ENCODE measurements around the gene PRKCA. TPM values are rescaled to one million over a fixed set of nuclear protein-coding genes. Genes with fewer than 3 reads are reported as not detected.

The PRKCA gene
- total RNA-seq, 2 donors from 2014 or later, result 8.3 to 26.5 TPM

DNA sequence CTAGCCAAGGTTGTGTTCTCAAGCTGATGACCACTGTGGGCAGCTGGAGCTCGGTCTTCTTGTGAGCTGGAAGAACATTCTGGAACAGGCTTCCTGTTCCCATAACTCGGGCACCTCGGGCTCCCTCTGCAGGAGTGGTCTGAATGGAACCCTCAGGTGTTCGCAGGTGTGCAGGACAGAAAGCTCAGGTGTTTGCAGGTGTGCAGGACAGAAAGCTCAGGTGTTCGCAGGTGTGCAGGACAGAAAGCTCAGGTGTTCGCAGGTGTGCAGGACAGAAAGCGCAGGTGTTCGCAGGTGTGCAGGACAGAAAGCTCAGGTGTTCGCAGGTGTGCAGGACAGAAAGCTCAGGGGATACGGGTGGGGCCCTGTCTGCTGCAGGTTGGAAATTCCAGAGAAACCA lies 423.5 kb downstream of the PRKCA start:
- WGBS, result 88% methylated on average over 10 of the region's 10 CpGs
- no peak for TF ChIP-seq POLR2A (IDR thresholded peaks at IDR 0.05)
- TF ChIP-seq, protein P1, sequence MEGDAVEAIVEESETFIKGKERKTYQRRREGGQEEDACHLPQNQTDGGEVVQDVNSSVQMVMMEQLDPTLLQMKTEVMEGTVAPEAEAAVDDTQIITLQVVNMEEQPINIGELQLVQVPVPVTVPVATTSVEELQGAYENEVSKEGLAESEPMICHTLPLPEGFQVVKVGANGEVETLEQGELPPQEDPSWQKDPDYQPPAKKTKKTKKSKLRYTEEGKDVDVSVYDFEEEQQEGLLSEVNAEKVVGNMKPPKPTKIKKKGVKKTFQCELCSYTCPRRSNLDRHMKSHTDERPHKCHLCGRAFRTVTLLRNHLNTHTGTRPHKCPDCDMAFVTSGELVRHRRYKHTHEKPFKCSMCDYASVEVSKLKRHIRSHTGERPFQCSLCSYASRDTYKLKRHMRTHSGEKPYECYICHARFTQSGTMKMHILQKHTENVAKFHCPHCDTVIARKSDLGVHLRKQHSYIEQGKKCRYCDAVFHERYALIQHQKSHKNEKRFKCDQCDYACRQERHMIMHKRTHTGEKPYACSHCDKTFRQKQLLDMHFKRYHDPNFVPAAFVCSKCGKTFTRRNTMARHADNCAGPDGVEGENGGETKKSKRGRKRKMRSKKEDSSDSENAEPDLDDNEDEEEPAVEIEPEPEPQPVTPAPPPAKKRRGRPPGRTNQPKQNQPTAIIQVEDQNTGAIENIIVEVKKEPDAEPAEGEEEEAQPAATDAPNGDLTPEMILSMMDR (IDR thresholded peaks at IDR 0.05), result no peak
- TF ChIP-seq POLR2AphosphoS5 (IDR thresholded peaks at IDR 0.05), result no peak
- Histone ChIP-seq H3K27ac (no peak overlapping the region), H3K27me3 (replicated peaks; ENCODE audit: insufficient read depth) (no peaks in the 10 kb centered on the region), H3K4me1 (replicated peaks) (peaks cover 6% of the 10 kb centered on the region), H3K4me3 (no peak overlapping the region), H3K9me3 (no peaks in the 10 kb centered on the region), H3K36me3 (no peaks in the 10 kb centered on the region)
- intact Hi-C loops (cut with DNase I), result no loop called here
- no peak for DNase-seq (ENCODE audit: low spot score)

GRCh38 chr17:66726371-66726770 lies 424.0 kb downstream of the PRKCA start:
- Histone ChIP-seq H3K9me3 (no peaks in the 10 kb centered on the region), H3K36me3 (no peaks in the 10 kb centered on the region), H3K4me3 (no peak overlapping the region), H3K27ac (no peak overlapping the region), H3K4me1 (replicated peaks) (peaks cover 6% of the 10 kb centered on the region), H3K27me3 (replicated peaks; ENCODE audit: insufficient read depth) (no peaks in the 10 kb centered on the region)
- WGBS, result 93% methylated on average over 12 of the region's 12 CpGs
- intact Hi-C loops (cut with DNase I), result no loop called here
- TF ChIP-seq, protein P1 (IDR thresholded peaks at IDR 0.05), result no peak
- TF ChIP-seq POLR2A (IDR thresholded peaks at IDR 0.05) (no peak), POLR2AphosphoS5 (IDR thresholded peaks at IDR 0.05) (no peak)
- DNase-seq (ENCODE audit: low spot score), result no peak

DNA sequence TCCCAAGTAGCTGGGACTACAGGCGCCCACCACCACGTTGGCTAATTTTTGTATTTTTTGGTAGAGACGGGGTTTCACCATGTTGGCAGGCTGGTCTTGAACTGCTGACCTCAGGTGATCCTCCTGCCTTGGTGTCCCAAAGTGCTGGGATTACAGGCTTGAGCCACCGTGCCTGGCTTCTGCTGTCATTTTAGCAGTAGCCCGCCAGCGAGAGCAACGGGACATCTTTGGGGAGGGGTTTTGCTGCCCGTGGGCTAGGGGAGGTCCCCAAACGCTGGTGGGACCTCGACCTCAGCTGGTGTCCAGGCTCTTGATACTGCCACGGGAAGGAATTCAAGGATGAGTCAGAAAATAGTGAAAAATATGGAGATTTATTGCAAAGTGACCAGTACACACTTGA lies 424.4 kb downstream of the PRKCA start:
- WGBS, result 90% methylated on average over 11 of the region's 11 CpGs
- DNase-seq (ENCODE audit: low spot score), result no peak

GRCh38 chr17:66727634-66728570 lies 425.5 kb downstream of the PRKCA start:
- 50% methylated on average over 17 of the region's 17 CpGs for WGBS
- Histone ChIP-seq H3K27me3 (replicated peaks; ENCODE audit: insufficient read depth) (no peaks in the 10 kb centered on the region), H3K4me1 (replicated peaks) (peaks cover 6% of the 10 kb centered on the region), H3K4me3 (no peak overlapping the region), H3K27ac (no peak overlapping the region), H3K36me3 (no peaks in the 10 kb centered on the region), H3K9me3 (no peaks in the 10 kb centered on the region)
- DNase-seq (ENCODE audit: low spot score), result peak; percentile 58
- TF ChIP-seq POLR2AphosphoS5 (IDR thresholded peaks at IDR 0.05) (peak; percentile 12), POLR2A (IDR thresholded peaks at IDR 0.05) (no peak)
- TF ChIP-seq, protein P1 (IDR thresholded peaks at IDR 0.05), result peak in 3 of 4 experiments; percentile 42 to 69 (median 62)
- intact Hi-C loops (cut with DNase I), result no loop called here

More for the DNA sequence above, 424.4 kb downstream of the PRKCA start:
- Histone ChIP-seq H3K27me3 (replicated peaks; ENCODE audit: insufficient read depth) (no peaks in the 10 kb centered on the region), H3K9me3 (no peaks in the 10 kb centered on the region), H3K36me3 (no peaks in the 10 kb centered on the region), H3K27ac (no peak overlapping the region), H3K4me1 (replicated peaks) (peaks cover 6% of the 10 kb centered on the region), H3K4me3 (no peak overlapping the region)
- TF ChIP-seq POLR2A (IDR thresholded peaks at IDR 0.05), result no peak
- no peak for TF ChIP-seq POLR2AphosphoS5 (IDR thresholded peaks at IDR 0.05)
- TF ChIP-seq, protein P1 (IDR thresholded peaks at IDR 0.05), result no peak
- intact Hi-C loops (cut with DNase I), result no loop called here

All from prostate gland (tissue), 2 donors.